Lower leg skin (tissue), 3 donors: ENCODE results near the gene COG5.

Experiments
- POLR2A ChIP-seq, 2 donors: fragments of 450-650 bp; IDR thresholded peaks; one replicate each; pipeline ENCODE4 v1.6.1; 2016 to 2017; ENCODE audit warnings: antibody characterized with exemption in 2 of 2, mild to moderate bottlenecking in 1 of 2, moderate library complexity in 1 of 2
- TF ChIP-seq, protein P1 (sequence below), 3 donors: fragments of 450-650 bp; IDR thresholded peaks; one replicate each; pipeline ENCODE4 v1.5.1; 2016; ENCODE audit warnings: antibody characterized with exemption in 3 of 3, mild to moderate bottlenecking in 3 of 3, moderate library complexity in 2 of 3

DNA sequence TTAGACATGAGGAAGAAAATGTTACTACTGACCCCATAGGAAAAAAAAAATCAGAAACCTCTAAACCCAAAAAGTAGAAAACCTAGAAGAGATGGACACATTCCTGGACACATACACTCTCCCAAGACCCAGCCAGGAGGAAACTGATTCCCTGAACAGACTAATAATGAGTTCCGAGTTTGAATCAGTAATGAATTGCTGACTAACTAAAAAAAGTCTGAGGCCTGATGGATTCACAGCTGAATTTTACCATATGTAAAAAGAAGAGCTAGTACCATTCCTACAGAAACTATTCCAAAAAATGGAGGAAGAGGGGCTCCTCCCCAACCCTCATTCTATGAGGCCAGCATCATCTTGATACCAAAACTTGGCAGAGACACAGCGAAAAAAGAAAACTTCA is 319.1 kb downstream of the COG5 start:
- TF ChIP-seq, protein P1, sequence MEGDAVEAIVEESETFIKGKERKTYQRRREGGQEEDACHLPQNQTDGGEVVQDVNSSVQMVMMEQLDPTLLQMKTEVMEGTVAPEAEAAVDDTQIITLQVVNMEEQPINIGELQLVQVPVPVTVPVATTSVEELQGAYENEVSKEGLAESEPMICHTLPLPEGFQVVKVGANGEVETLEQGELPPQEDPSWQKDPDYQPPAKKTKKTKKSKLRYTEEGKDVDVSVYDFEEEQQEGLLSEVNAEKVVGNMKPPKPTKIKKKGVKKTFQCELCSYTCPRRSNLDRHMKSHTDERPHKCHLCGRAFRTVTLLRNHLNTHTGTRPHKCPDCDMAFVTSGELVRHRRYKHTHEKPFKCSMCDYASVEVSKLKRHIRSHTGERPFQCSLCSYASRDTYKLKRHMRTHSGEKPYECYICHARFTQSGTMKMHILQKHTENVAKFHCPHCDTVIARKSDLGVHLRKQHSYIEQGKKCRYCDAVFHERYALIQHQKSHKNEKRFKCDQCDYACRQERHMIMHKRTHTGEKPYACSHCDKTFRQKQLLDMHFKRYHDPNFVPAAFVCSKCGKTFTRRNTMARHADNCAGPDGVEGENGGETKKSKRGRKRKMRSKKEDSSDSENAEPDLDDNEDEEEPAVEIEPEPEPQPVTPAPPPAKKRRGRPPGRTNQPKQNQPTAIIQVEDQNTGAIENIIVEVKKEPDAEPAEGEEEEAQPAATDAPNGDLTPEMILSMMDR (IDR thresholded peaks at IDR 0.05) = no peak
- no peak for TF ChIP-seq POLR2A (IDR thresholded peaks at IDR 0.05)
